Measurements from ENCODE around the gene ARHGEF26. TPM values are rescaled to one million over a fixed set of nuclear protein-coding genes. Genes with fewer than 3 reads are reported as not detected.

Gene ARHGEF26
- total and polyA plus RNA-seq, 2 experiments from 2014 or later, result 9.4 to 16.9 TPM

DNA sequence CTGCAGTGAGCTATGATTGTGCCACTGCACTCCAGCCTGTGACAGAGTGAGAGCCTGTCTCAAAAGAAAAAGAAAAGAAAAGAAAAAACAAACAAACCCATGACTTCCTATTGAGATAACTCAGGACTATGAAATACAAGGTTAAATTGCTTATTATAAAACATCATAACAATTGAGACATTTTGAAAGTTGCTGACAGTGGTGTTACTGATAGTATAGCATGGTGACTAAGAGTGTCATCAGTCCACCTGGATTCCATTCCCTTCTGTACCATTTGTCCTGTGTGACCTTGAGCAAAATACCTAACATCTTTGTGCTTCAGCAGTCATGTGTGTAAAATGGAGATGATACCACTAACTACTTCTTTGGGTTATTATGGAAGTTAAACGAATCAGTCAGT lies 49.1 kb downstream of the ARHGEF26 start (continued):
- TF ChIP-seq, protein P1, sequence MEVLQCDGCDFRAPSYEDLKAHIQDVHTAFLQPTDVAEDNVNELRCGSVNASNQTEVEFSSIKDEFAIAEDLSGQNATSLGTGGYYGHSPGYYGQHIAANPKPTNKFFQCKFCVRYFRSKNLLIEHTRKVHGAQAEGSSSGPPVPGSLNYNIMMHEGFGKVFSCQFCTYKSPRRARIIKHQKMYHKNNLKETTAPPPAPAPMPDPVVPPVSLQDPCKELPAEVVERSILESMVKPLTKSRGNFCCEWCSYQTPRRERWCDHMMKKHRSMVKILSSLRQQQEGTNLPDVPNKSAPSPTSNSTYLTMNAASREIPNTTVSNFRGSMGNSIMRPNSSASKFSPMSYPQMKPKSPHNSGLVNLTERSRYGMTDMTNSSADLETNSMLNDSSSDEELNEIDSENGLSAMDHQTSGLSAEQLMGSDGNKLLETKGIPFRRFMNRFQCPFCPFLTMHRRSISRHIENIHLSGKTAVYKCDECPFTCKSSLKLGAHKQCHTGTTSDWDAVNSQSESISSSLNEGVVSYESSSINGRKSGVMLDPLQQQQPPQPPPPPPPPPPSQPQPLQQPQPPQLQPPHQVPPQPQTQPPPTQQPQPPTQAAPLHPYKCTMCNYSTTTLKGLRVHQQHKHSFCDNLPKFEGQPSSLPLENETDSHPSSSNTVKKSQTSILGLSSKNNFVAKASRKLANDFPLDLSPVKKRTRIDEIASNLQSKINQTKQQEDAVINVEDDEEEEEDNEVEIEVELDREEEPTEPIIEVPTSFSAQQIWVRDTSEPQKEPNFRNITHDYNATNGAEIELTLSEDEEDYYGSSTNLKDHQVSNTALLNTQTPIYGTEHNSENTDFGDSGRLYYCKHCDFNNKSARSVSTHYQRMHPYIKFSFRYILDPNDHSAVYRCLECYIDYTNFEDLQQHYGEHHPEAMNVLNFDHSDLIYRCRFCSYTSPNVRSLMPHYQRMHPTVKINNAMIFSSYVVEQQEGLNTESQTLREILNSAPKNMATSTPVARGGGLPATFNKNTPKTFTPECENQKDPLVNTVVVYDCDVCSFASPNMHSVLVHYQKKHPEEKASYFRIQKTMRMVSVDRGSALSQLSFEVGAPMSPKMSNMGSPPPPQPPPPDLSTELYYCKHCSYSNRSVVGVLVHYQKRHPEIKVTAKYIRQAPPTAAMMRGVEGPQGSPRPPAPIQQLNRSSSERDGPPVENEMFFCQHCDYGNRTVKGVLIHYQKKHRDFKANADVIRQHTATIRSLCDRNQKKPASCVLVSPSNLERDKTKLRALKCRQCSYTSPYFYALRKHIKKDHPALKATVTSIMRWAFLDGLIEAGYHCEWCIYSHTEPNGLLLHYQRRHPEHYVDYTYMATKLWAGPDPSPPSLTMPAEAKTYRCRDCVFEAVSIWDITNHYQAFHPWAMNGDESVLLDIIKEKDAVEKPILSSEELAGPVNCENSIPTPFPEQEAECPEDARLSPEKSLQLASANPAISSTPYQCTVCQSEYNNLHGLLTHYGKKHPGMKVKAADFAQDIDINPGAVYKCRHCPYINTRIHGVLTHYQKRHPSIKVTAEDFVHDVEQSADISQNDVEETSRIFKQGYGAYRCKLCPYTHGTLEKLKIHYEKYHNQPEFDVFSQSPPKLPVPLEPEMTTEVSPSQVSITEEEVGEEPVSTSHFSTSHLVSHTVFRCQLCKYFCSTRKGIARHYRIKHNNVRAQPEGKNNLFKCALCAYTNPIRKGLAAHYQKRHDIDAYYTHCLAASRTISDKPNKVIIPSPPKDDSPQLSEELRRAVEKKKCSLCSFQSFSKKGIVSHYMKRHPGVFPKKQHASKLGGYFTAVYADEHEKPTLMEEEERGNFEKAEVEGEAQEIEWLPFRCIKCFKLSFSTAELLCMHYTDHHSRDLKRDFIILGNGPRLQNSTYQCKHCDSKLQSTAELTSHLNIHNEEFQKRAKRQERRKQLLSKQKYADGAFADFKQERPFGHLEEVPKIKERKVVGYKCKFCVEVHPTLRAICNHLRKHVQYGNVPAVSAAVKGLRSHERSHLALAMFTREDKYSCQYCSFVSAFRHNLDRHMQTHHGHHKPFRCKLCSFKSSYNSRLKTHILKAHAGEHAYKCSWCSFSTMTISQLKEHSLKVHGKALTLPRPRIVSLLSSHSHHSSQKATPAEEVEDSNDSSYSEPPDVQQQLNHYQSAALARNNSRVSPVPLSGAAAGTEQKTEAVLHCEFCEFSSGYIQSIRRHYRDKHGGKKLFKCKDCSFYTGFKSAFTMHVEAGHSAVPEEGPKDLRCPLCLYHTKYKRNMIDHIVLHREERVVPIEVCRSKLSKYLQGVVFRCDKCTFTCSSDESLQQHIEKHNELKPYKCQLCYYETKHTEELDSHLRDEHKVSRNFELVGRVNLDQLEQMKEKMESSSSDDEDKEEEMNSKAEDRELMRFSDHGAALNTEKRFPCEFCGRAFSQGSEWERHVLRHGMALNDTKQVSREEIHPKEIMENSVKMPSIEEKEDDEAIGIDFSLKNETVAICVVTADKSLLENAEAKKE (CRISPR knock-in tag; IDR thresholded peaks at IDR 0.05), result no peak
- no peak for TF ChIP-seq EZH2phosphoT487 (IDR thresholded peaks at IDR 0.05; ENCODE audit: unreplicated experiment)

DNA sequence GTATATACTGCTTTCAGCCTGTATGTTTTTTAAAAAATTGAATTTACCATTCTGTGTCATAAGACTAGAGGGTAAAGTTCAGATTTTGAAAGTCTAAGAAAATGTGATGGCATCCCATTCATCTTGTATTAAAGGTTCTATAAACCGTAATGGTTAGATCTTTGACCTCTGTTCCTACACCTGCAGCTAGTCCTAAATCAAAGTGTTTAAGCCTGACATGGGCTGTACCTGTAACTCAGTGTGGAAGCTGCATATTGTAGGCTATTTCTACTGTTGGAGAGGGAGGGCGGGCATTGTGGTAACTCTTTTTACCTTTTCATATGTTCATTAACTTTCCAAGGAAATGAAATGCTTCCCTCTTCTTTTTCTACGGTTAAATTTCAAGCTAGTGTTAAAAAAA lies 53.9 kb downstream of the ARHGEF26 start:
- Histone ChIP-seq H3K4me2 (peak overlapping the region; percentile 50), H3K27me3 (ENCODE audit: insufficient read depth) (no peaks in the 10 kb centered on the region), H4K20me1 (replicated peaks; ENCODE audit: insufficient read depth) (no peaks in the 10 kb centered on the region), H3K27ac (ENCODE audit: low read depth) (no peak overlapping the region), H3K4me3 (no peak overlapping the region), H3K79me2 (replicated peaks; ENCODE audit: insufficient read depth) (no peaks in the 10 kb centered on the region), H3F3A (replicated peaks; ENCODE audit: low read depth) (no peaks in the 10 kb centered on the region), H2AFZ (no peak overlapping the region), H3K9me2 (ENCODE audit: insufficient read depth) (no peaks in the 10 kb centered on the region), H3K4me1 (ENCODE audit: insufficient read depth) (peaks cover 32% of the 10 kb centered on the region), H3K36me3 (ENCODE audit: insufficient read depth) (no peaks in the 10 kb centered on the region)
- peak; percentile 61 for ATAC-seq
- no peak overlapping the region for H3K4me3 Mint-ChIP-seq
- no peaks in the 10 kb centered on the region for H3K36me3 Mint-ChIP-seq (ENCODE audit: low read depth)
- 0 out of 2 replicates have a peak overlapping the region, but pooled peaks have one; percentile 12 for H3K27ac Mint-ChIP-seq
- H3K9me3 Mint-ChIP-seq, result no peaks in the 10 kb centered on the region
- peak; percentile 36 for DNase-seq (ENCODE audit: low spot score)
- peaks cover 36% of the 10 kb centered on the region for H3K4me1 Mint-ChIP-seq
- H3K27me3 Mint-ChIP-seq (ENCODE audit: insufficient read depth, low read depth, poor library complexity), result no peaks in the 10 kb centered on the region
- TF ChIP-seq, protein P1 (CRISPR knock-in tag; IDR thresholded peaks at IDR 0.05), result no peak
- no peak for TF ChIP-seq EZH2phosphoT487 (IDR thresholded peaks at IDR 0.05; ENCODE audit: unreplicated experiment)

Data from GM23338 (cell line).